ENCODE data around the gene THUMPD3.
A peak's percentile ranks its signal among the peaks of the same experiment; 100 is the strongest.

Gene THUMPD3

DNA sequence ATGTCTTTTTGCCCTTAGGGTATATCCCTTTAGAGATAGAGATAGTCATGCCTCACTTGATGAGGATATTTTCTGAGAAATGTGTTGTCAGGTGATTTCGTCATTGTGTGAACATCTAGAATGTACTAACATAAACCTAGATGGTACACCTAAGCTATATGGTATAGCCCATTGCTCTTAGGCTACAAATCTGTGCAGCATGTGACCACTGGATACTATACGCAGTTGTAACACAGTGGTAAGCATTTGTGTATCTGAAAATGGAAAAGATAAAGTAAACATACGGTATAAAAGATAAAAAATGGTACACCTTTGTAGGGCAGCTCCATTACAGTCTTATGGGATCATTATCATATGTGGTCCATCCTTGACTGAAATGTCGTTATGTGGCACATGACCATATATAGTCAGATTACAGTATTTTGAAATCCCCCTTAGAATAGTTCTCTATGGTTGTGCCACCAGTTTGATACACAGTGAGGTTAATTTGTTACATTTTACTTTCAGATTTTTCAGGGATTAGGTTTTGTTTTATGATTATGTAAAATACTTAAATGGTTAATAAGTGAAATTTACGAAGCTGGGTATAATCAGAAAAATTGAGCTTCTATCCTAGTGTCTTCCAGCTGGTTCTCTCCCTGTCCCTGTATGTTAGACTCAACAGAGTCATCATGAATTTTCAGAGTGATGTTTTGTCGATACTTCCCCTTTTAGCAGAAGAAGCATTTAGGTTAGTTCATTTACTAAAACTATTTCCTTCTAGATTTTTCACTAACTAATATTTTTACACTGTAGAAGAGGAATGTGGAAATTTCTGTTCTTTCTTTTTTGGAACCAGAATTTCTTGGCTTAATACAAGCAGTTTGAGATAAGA lies 47.4 kb downstream of the THUMPD3 start:
- Histone ChIP-seq H3K27me3 (ENCODE audit: insufficient read depth, low read length) (no peaks in the 10 kb centered on the region), H3K4me2 (ENCODE audit: low read length) (no peak overlapping the region)
- no CpG with 5 or more reads among the region's 6 CpGs for WGBS (ENCODE audit: extremely low coverage, insufficient coverage, insufficient read length)

GRCh38 chr3:9411302-9411701 lies 48.4 kb downstream of the THUMPD3 start:
- Histone ChIP-seq H3K27me3 (ENCODE audit: insufficient read depth, low read length) (no peaks in the 10 kb centered on the region), H3K79me2 (ENCODE audit: control insufficient read depth, insufficient read depth, low read length, poor library complexity) (peaks cover 23% of the 10 kb centered on the region), H4K12ac (ENCODE audit: low read depth, low read length) (no peak overlapping the region), H3K9ac (ENCODE audit: low read length) (no peak overlapping the region), H2BK5ac (ENCODE audit: low read depth, low read length, poor library complexity) (no peak overlapping the region), H4K8ac (ENCODE audit: low read depth, low read length) (no peak overlapping the region), H3K27ac (ENCODE audit: low read depth, low read length) (no peak overlapping the region), H3K4ac (ENCODE audit: low read depth, low read length) (no peak overlapping the region), H3K23ac (ENCODE audit: low read length) (no peak overlapping the region), H3K79me1 (ENCODE audit: low read length) (no peaks in the 10 kb centered on the region), H4K91ac (ENCODE audit: low read depth, low read length) (no peak overlapping the region), H3K4me3 (ENCODE audit: low read depth, low read length) (no peak overlapping the region), H2AK5ac (ENCODE audit: low read length) (no peak overlapping the region), H2BK120ac (ENCODE audit: insufficient read depth, low read length, poor library complexity) (no peak overlapping the region), H2AFZ (ENCODE audit: insufficient read depth, low read length, poor library complexity) (no peak overlapping the region), H3K9me3 (ENCODE audit: insufficient read depth, low read depth, low read length) (no peaks in the 10 kb centered on the region), H3K4me2 (ENCODE audit: low read length) (no peak overlapping the region), H3K18ac (ENCODE audit: low read length) (no peak overlapping the region), H3K4me1 (ENCODE audit: control insufficient read depth in 1 of 2, insufficient read depth in 2 of 2, low read length in 2 of 2) (no peaks in the 10 kb centered on the region), H3K14ac (ENCODE audit: low read length) (no peak overlapping the region), H2BK12ac (ENCODE audit: low read length) (no peak overlapping the region), H3K36me3 (ENCODE audit: control insufficient read depth in 1 of 2, insufficient read depth in 2 of 2, low read length in 2 of 2) (peaks cover 0 to 5% of the 10 kb centered on the region in 2 experiments)
- no CpG with 5 or more reads among the region's 1 CpG for WGBS (ENCODE audit: extremely low coverage, insufficient coverage, insufficient read length)
- peak in 1 of 2 donors; percentile 17 for DNase-seq

More for the DNA sequence above, 47.4 kb downstream of the THUMPD3 start:
- Histone ChIP-seq H3K79me1 (ENCODE audit: low read length) (no peaks in the 10 kb centered on the region), H2AK5ac (ENCODE audit: low read length) (no peak overlapping the region), H2BK120ac (ENCODE audit: insufficient read depth, low read length, poor library complexity) (no peak overlapping the region), H4K12ac (ENCODE audit: low read depth, low read length) (no peak overlapping the region), H2BK5ac (ENCODE audit: low read depth, low read length, poor library complexity) (no peak overlapping the region), H3K4me1 (ENCODE audit: control insufficient read depth in 1 of 2, insufficient read depth in 2 of 2, low read length in 2 of 2) (no peaks in the 10 kb centered on the region), H2BK12ac (ENCODE audit: low read length) (no peak overlapping the region), H3K9ac (ENCODE audit: low read length) (no peak overlapping the region), H3K18ac (ENCODE audit: low read length) (no peak overlapping the region), H3K27ac (ENCODE audit: low read depth, low read length) (no peak overlapping the region), H4K8ac (ENCODE audit: low read depth, low read length) (no peak overlapping the region), H4K91ac (ENCODE audit: low read depth, low read length) (no peak overlapping the region), H3K36me3 (ENCODE audit: control insufficient read depth in 1 of 2, insufficient read depth in 2 of 2, low read length in 2 of 2) (no peaks in the 10 kb centered on the region), H2AFZ (ENCODE audit: insufficient read depth, low read length, poor library complexity) (no peak overlapping the region), H3K14ac (ENCODE audit: low read length) (no peak overlapping the region), H3K4me3 (ENCODE audit: low read depth, low read length) (no peak overlapping the region), H3K4ac (ENCODE audit: low read depth, low read length) (peak overlapping the region; percentile 99), H3K79me2 (ENCODE audit: control insufficient read depth, insufficient read depth, low read length, poor library complexity) (peaks cover 19% of the 10 kb centered on the region), H3K9me3 (ENCODE audit: insufficient read depth, low read depth, low read length) (no peaks in the 10 kb centered on the region), H3K23ac (ENCODE audit: low read length) (no peak overlapping the region)
- peak in 1 of 2 donors; percentile 81 for DNase-seq

DNA sequence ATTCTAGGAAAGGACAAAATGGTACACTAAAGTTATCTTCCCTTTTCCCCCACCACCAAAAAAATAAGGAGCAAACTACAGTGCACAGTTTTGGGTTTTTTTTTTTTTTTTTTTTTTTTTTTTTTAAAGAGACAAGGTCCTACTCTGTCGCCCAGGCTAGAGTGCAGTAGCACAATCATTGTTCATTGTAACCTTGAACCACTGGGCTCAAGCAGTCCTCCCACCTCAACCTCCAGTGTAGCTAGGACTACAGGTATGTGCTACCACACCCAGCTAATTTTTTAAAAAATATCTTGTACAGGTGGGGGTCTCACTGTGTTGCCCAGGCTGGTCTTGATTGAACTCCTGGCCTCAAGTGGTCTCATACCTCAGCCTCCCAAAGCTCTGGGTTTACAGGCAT lies 49.4 kb downstream of the THUMPD3 start:
- Histone ChIP-seq H3K79me2 (ENCODE audit: control insufficient read depth, insufficient read depth, low read length, poor library complexity) (peaks cover 23% of the 10 kb centered on the region), H3K18ac (ENCODE audit: low read length) (no peak overlapping the region), H3K36me3 (ENCODE audit: control insufficient read depth in 1 of 2, insufficient read depth in 2 of 2, low read length in 2 of 2) (peaks cover 0 to 5% of the 10 kb centered on the region in 2 experiments), H2AFZ (ENCODE audit: insufficient read depth, low read length, poor library complexity) (no peak overlapping the region), H2BK12ac (ENCODE audit: low read length) (no peak overlapping the region), H4K91ac (ENCODE audit: low read depth, low read length) (no peak overlapping the region), H3K23ac (ENCODE audit: low read length) (no peak overlapping the region), H3K4me3 (ENCODE audit: low read depth, low read length) (no peak overlapping the region), H3K9me3 (ENCODE audit: insufficient read depth, low read depth, low read length) (no peaks in the 10 kb centered on the region), H3K27ac (ENCODE audit: low read depth, low read length) (no peak overlapping the region), H3K27me3 (ENCODE audit: insufficient read depth, low read length) (no peaks in the 10 kb centered on the region), H2AK5ac (ENCODE audit: low read length) (no peak overlapping the region), H3K9ac (ENCODE audit: low read length) (no peak overlapping the region), H2BK120ac (ENCODE audit: insufficient read depth, low read length, poor library complexity) (peak overlapping the region; percentile 33), H3K4me2 (ENCODE audit: low read length) (no peak overlapping the region), H3K4ac (ENCODE audit: low read depth, low read length) (peak overlapping the region; percentile 99), H3K14ac (ENCODE audit: low read length) (no peak overlapping the region), H4K8ac (ENCODE audit: low read depth, low read length) (no peak overlapping the region), H4K12ac (ENCODE audit: low read depth, low read length) (no peak overlapping the region), H3K79me1 (ENCODE audit: low read length) (no peaks in the 10 kb centered on the region), H2BK5ac (ENCODE audit: low read depth, low read length, poor library complexity) (no peak overlapping the region), H3K4me1 (ENCODE audit: control insufficient read depth in 1 of 2, insufficient read depth in 2 of 2, low read length in 2 of 2) (no peaks in the 10 kb centered on the region)
- no peak for DNase-seq
- no CpG with 5 or more reads among the region's 1 CpG for WGBS (ENCODE audit: extremely low coverage, insufficient coverage, insufficient read length)

GRCh38 chr3:9414826-9415225 lies 52.0 kb downstream of the THUMPD3 start:
- peaks cover 0 to 5% of the 10 kb centered on the region in 2 experiments for H3K36me3 ChIP-seq (ENCODE audit: control insufficient read depth in 1 of 2, insufficient read depth in 2 of 2, low read length in 2 of 2)
- no peak overlapping the region for H2AK5ac ChIP-seq (ENCODE audit: low read length)
- no peaks in the 10 kb centered on the region for H3K4me1 ChIP-seq (ENCODE audit: control insufficient read depth in 1 of 2, insufficient read depth in 2 of 2, low read length in 2 of 2)
- H2BK12ac ChIP-seq (ENCODE audit: low read length): no peak overlapping the region
- no peak overlapping the region for H4K12ac ChIP-seq (ENCODE audit: low read depth, low read length)
- no peak overlapping the region for H3K18ac ChIP-seq (ENCODE audit: low read length)
- no peak for DNase-seq
- no peak overlapping the region for H2AFZ ChIP-seq (ENCODE audit: insufficient read depth, low read length, poor library complexity)
- no peak overlapping the region for H3K4ac ChIP-seq (ENCODE audit: low read depth, low read length)
- no peak overlapping the region for H3K23ac ChIP-seq (ENCODE audit: low read length)
- H3K14ac ChIP-seq (ENCODE audit: low read length): no peak overlapping the region
- H2BK120ac ChIP-seq (ENCODE audit: insufficient read depth, low read length, poor library complexity): no peak overlapping the region
- H3K27ac ChIP-seq (ENCODE audit: low read depth, low read length): no peak overlapping the region
- no peak overlapping the region for H3K9ac ChIP-seq (ENCODE audit: low read length)
- H3K79me2 ChIP-seq (ENCODE audit: control insufficient read depth, insufficient read depth, low read length, poor library complexity): peaks cover 22% of the 10 kb centered on the region
- no peak overlapping the region for H3K4me3 ChIP-seq (ENCODE audit: low read depth, low read length)
- H3K9me3 ChIP-seq (ENCODE audit: insufficient read depth, low read depth, low read length): no peaks in the 10 kb centered on the region
- H4K91ac ChIP-seq (ENCODE audit: low read depth, low read length): no peak overlapping the region
- no peaks in the 10 kb centered on the region for H3K79me1 ChIP-seq (ENCODE audit: low read length)
- no peak overlapping the region for H4K8ac ChIP-seq (ENCODE audit: low read depth, low read length)
- no peaks in the 10 kb centered on the region for H3K27me3 ChIP-seq (ENCODE audit: insufficient read depth, low read length)
- no peak overlapping the region for H2BK5ac ChIP-seq (ENCODE audit: low read depth, low read length, poor library complexity)
- H3K4me2 ChIP-seq (ENCODE audit: low read length): no peak overlapping the region
